CD14-positive monocyte (primary cell): Measurements from ENCODE around the gene PARP3. TPM values are rescaled to one million over a fixed set of nuclear protein-coding genes. Genes with fewer than 3 reads are reported as not detected.

Source experiments
- DNase-seq, 3 donors: peaks; one replicate each; pipeline ENCODE4 v3.0.0-alpha.2; 2011 to 2022
- H2AFZ ChIP-seq: 2 replicates; pipeline ENCODE4 v1.6.0; 2012; ENCODE audit warnings: mild to moderate bottlenecking, low read depth, low read length, inconsistent platforms; ENCODE audit not compliant: insufficient read depth, poor library complexity, severe bottlenecking
- H3K27ac ChIP-seq, 2 donors: 1 replicate in 1 of 2; 2 replicates in 1 of 2; pipeline ENCODE4 v1.5.1; 2012 to 2013; ENCODE audit warnings: low read length in 2 of 2, control low read depth in 1 of 2, inconsistent platforms in 1 of 2, low read depth in 1 of 2, mild to moderate bottlenecking in 1 of 2
- H3K27me3 ChIP-seq, 2 donors: one replicate each; pipeline versions ENCODE4 v1.6.0 to v1.6.1; 2011 to 2013; ENCODE audit warnings: low read length in 2 of 2; ENCODE audit not compliant: control insufficient read depth in 2 of 2, insufficient read depth in 2 of 2
- H3K36me3 ChIP-seq, 2 donors: replicated peaks in 1 of 2; 1 replicate in 1 of 2; 2 replicates in 1 of 2; pipeline versions ENCODE4 v1.5.1 to v1.6.1; 2012 to 2013; ENCODE audit warnings: low read length in 2 of 2, control low read depth in 1 of 2, inconsistent platforms in 1 of 2, mild to moderate bottlenecking in 1 of 2; ENCODE audit not compliant: insufficient read depth in 2 of 2, control insufficient read depth in 1 of 2
- H3K4me1 ChIP-seq, 2 donors: 1 replicate in 1 of 2; 2 replicates in 1 of 2; pipeline versions ENCODE4 v1.5.1 to v1.6.1; 2012 to 2013; ENCODE audit warnings: low read length in 2 of 2, control low read depth in 1 of 2, inconsistent platforms in 1 of 2, mild to moderate bottlenecking in 1 of 2, moderate library complexity in 1 of 2; ENCODE audit not compliant: insufficient read depth in 2 of 2, control insufficient read depth in 1 of 2
- H3K4me2 ChIP-seq: replicated peaks from 2 replicates; pipeline ENCODE3; 2012; ENCODE audit warnings: low read length, moderate library complexity, mild to moderate bottlenecking; ENCODE audit not compliant: poor library complexity, severe bottlenecking; ENCODE audit errors: extremely low read depth
- H3K4me3 ChIP-seq, 3 experiments: fragments of 200-600 bp in 1 of 3; sonication (generic) in 1 of 3; replicated peaks in 1 of 3; 1 replicate in 2 of 3; 2 replicates in 1 of 3; pipeline ENCODE4 v1.5.1; 2011 to 2013; ENCODE audit warnings: low read length in 3 of 3, mild to moderate bottlenecking in 3 of 3, control low read depth in 2 of 3, low read depth in 2 of 3, inconsistent platforms in 1 of 3, moderate library complexity in 1 of 3
- H3K79me2 ChIP-seq: 2 replicates; pipeline ENCODE4 v1.6.0; 2012; ENCODE audit warnings: mild to moderate bottlenecking, control low read depth, inconsistent platforms, low read length, moderate library complexity; ENCODE audit not compliant: insufficient read depth
- H3K9ac ChIP-seq: 2 replicates; pipeline ENCODE4 v1.6.0; 2017; ENCODE audit warnings: low read length, mild to moderate bottlenecking; ENCODE audit not compliant: insufficient read depth, poor library complexity, severe bottlenecking
- H3K9me3 ChIP-seq, 2 donors: replicated peaks in 1 of 2; 1 replicate in 1 of 2; 2 replicates in 1 of 2; pipeline versions ENCODE4 v1.5.1 to v1.6.1; 2012 to 2013; ENCODE audit warnings: low read length in 2 of 2, control low read depth in 1 of 2; ENCODE audit not compliant: control insufficient read depth in 1 of 2, insufficient read depth in 1 of 2
- H4K20me1 ChIP-seq: 2 replicates; pipeline ENCODE4 v1.6.0; 2012; ENCODE audit warnings: mild to moderate bottlenecking, low read length, control low read depth, moderate library complexity; ENCODE audit not compliant: insufficient read depth
- H3K27ac Mint-ChIP-seq, 7 donors: one replicate each; pipeline ENCODE4 v1.8.0; 2020; ENCODE audit warnings: mild to moderate bottlenecking in 7 of 7, mixed read lengths in 7 of 7, moderate library complexity in 6 of 7, inconsistent platforms in 2 of 7
- H3K27me3 Mint-ChIP-seq, 3 donors: one replicate each; pipeline ENCODE4 v1.8.0; 2021 to 2022; ENCODE audit warnings: low read depth in 3 of 3, mild to moderate bottlenecking in 3 of 3, mixed read lengths in 3 of 3, moderate library complexity in 3 of 3, inconsistent platforms in 1 of 3
- H3K36me3 Mint-ChIP-seq, 2 donors: one replicate each; pipeline ENCODE4 v1.8.0; 2020; ENCODE audit warnings: mixed read lengths in 2 of 2, inconsistent platforms in 1 of 2, mild to moderate bottlenecking in 1 of 2
- H3K4me1 Mint-ChIP-seq: one replicate; pipeline ENCODE4 v1.8.0; 2020; ENCODE audit warnings: mild to moderate bottlenecking, mixed read lengths
- H3K4me3 Mint-ChIP-seq, 2 donors: one replicate each; pipeline ENCODE4 v1.8.0; 2020; ENCODE audit warnings: mild to moderate bottlenecking in 2 of 2, mixed read lengths in 2 of 2, moderate library complexity in 1 of 2
- H3K9me3 Mint-ChIP-seq, 7 donors: one replicate each; pipeline ENCODE4 v1.8.0; 2020 to 2022; ENCODE audit warnings: mixed read lengths in 7 of 7, mild to moderate bottlenecking in 6 of 7, moderate library complexity in 6 of 7, inconsistent platforms in 2 of 7
- CTCF ChIP-seq: fragments of 200-600 bp; IDR thresholded peaks from one replicate; pipeline ENCODE4 v1.8.0; 2022; ENCODE audit warnings: antibody characterized with exemption, mild to moderate bottlenecking
- WGBS: methylation state at CpG from one replicate; pipeline ENCODE4 v1.1.5; 2013; ENCODE audit warnings: missing lambda C conversion rate; ENCODE audit not compliant: insufficient coverage; 5-methylcytosine and 5-hydroxymethylcytosine counted together
- intact Hi-C, 2 donors: fragments of 100-400 bp; cut with micrococcal nuclease; formaldehyde crosslinking; loops; one replicate each; pipeline versions ENCODE4 v1.15.0 to v1.15.1; 2023
- polyA plus RNA-seq, 3 donors: library from polyadenylated mRNA; depleted of rRNA in 1 of 3; unstranded in 2 of 3; stranded (reverse) in 1 of 3; fragments of 300-500 nt in 2 of 3; fragments of >200 nt in 1 of 3; fragmentation: Illumina TruSeq in 2 of 3; gene quantifications; 1 replicate in 2 of 3; 2 replicates in 1 of 3; pipeline ENCODE4 v1.2.3, GENCODE V29; 2012 to 2021

Gene PARP3
- polyA plus RNA-seq, 3 donors, result 1.2 to 6.9 (median 1.7) TPM

GRCh38 chr3:51894939-51895338 lies 47.2 kb upstream of the PARP3 start:
- peaks cover 0 to 4% (median 0%) of the 10 kb centered on the region in 7 donors for H3K9me3 Mint-ChIP-seq
- no peak overlapping the region for H3K27ac Mint-ChIP-seq
- H3K4me3 Mint-ChIP-seq, result no peak overlapping the region
- Histone ChIP-seq H3K36me3 (no peaks in the 10 kb centered on the region), H4K20me1 (no peaks in the 10 kb centered on the region), H3K79me2 (no peaks in the 10 kb centered on the region), H3K4me2 (no peak overlapping the region), H3K27me3 (peaks cover 0 to 7% of the 10 kb centered on the region in 2 donors), H3K9ac (no peak overlapping the region), H3K4me1 (no peaks in the 10 kb centered on the region), H3K9me3 (no peaks in the 10 kb centered on the region), H2AFZ (no peak overlapping the region), H3K4me3 (no peak overlapping the region), H3K27ac (no peak overlapping the region)
- TF ChIP-seq CTCF, result no peak
- H3K4me1 Mint-ChIP-seq, result no peaks in the 10 kb centered on the region
- no peaks in the 10 kb centered on the region for H3K36me3 Mint-ChIP-seq
- H3K27me3 Mint-ChIP-seq, result peaks cover 15 to 33% (median 32%) of the 10 kb centered on the region in 3 donors
- intact Hi-C loops, result no loop called here
- 97% methylated on average over 16 of the region's 16 CpGs for WGBS
- no peak for DNase-seq

- no peaks in the 10 kb centered on the region for H3K36me3 ChIP-seq
- no peak overlapping the region for H3K4me2 ChIP-seq
- H3K9me3 Mint-ChIP-seq, result peaks cover 0 to 4% (median 0%) of the 10 kb centered on the region in 7 donors
- H3K9ac ChIP-seq, result no peak overlapping the region
- intact Hi-C loops, result no loop called here
- no peak overlapping the region for H3K27ac ChIP-seq
- peak overlapping the region in 1 of 2 donors; percentile 3 for H3K4me3 Mint-ChIP-seq
- DNase-seq, result no peak
- H3K79me2 ChIP-seq, result no peaks in the 10 kb centered on the region
- no peak overlapping the region for H3K27ac Mint-ChIP-seq
- no peaks in the 10 kb centered on the region for H3K4me1 ChIP-seq
- no peaks in the 10 kb centered on the region for H3K36me3 Mint-ChIP-seq
- H2AFZ ChIP-seq, result no peak overlapping the region
- no peak overlapping the region for H3K4me3 ChIP-seq
- 95% methylated on average over 6 of the region's 10 CpGs for WGBS
- no peak for TF ChIP-seq CTCF
- H3K27me3 ChIP-seq, result peaks cover 0 to 10% of the 10 kb centered on the region in 2 donors
- H3K9me3 ChIP-seq, result no peaks in the 10 kb centered on the region
- H3K27me3 Mint-ChIP-seq, result peaks cover 19 to 34% (median 33%) of the 10 kb centered on the region in 3 donors
- H3K4me1 Mint-ChIP-seq, result no peaks in the 10 kb centered on the region
- H4K20me1 ChIP-seq, result no peaks in the 10 kb centered on the region
Measured at GRCh38 chr3:51896607-51897305, 45.4 kb upstream of the PARP3 start.
